Neural progenitor cell (in vitro differentiated cells): ENCODE data around the gene FBXO44. TPM values are rescaled to one million over a fixed set of nuclear protein-coding genes. Genes with fewer than 3 reads are reported as not detected.

Source experiments
- DNase-seq: peaks from one replicate; pipeline ENCODE4 v3.0.0-alpha.2; 2016; ENCODE audit warnings: low spot score
- H2AFZ ChIP-seq: fragments of 200-600 bp; sonication (generic); replicated peaks from 2 replicates; pipeline ENCODE4 v1.6.1; 2016; ENCODE audit warnings: antibody characterized with exemption
- H3F3A ChIP-seq: fragments of 200-600 bp; sonication (generic); 2 replicates; pipeline ENCODE4 v1.6.1; 2016; ENCODE audit warnings: antibody characterized with exemption, low read depth
- H3K27ac ChIP-seq: fragments of 200-600 bp; sonication (generic); 2 replicates; pipeline ENCODE4 v1.5.1; 2016; ENCODE audit warnings: mild to moderate bottlenecking
- H3K27me3 ChIP-seq: fragments of 200-600 bp; sonication (generic); 2 replicates; pipeline ENCODE4 v1.6.1; 2016; ENCODE audit warnings: mild to moderate bottlenecking, moderate library complexity
- H3K36me3 ChIP-seq: fragments of 200-600 bp; sonication (generic); 2 replicates; pipeline ENCODE4 v1.5.1; 2016
- H3K4me1 ChIP-seq: fragments of 200-600 bp; sonication (generic); 2 replicates; pipeline ENCODE4 v1.6.1; 2016; ENCODE audit warnings: mixed run types
- H3K4me2 ChIP-seq: fragments of 200-600 bp; sonication (generic); 2 replicates; pipeline ENCODE4 v1.6.1; 2016
- H3K4me3 ChIP-seq: fragments of 200-600 bp; sonication (generic); 2 replicates; pipeline ENCODE4 v1.5.1; 2016
- H3K79me2 ChIP-seq: fragments of 200-600 bp; sonication (generic); 2 replicates; pipeline ENCODE4 v1.6.1; 2016; ENCODE audit warnings: low read depth
- H3K9ac ChIP-seq: fragments of 200-600 bp; sonication (generic); 2 replicates; pipeline ENCODE4 v1.6.1; 2016
- H3K9me3 ChIP-seq: fragments of 200-600 bp; sonication (generic); 2 replicates; pipeline ENCODE4 v1.5.1; 2016; ENCODE audit warnings: low read depth
- H4K20me1 ChIP-seq: fragments of 200-600 bp; sonication (generic); 2 replicates; pipeline ENCODE4 v1.6.1; 2016; ENCODE audit warnings: low read depth
- H3K27ac Mint-ChIP-seq: 3 replicates; pipeline ENCODE4 v1.8.0; 2021; ENCODE audit warnings: mixed read lengths
- H3K27me3 Mint-ChIP-seq: 2 replicates; pipeline ENCODE4 v1.8.0; 2022; ENCODE audit warnings: low read depth, mild to moderate bottlenecking, inconsistent platforms, moderate library complexity, mixed read lengths; ENCODE audit not compliant: insufficient read depth
- H3K36me3 Mint-ChIP-seq: 3 replicates; pipeline ENCODE4 v1.8.0; 2021; ENCODE audit warnings: mixed read lengths
- H3K4me1 Mint-ChIP-seq: 3 replicates; pipeline ENCODE4 v1.8.0; 2021; ENCODE audit warnings: mixed read lengths
- H3K4me3 Mint-ChIP-seq: 3 replicates; pipeline ENCODE4 v1.8.0; 2021; ENCODE audit warnings: mild to moderate bottlenecking, moderate library complexity, mixed read lengths
- H3K9me3 Mint-ChIP-seq: 3 replicates; pipeline ENCODE4 v1.8.0; 2020; ENCODE audit warnings: mixed read lengths
- EZH2 ChIP-seq: fragments of 200-600 bp; sonication (generic); IDR thresholded peaks from 2 replicates; pipeline ENCODE4 v1.6.1; 2017; ENCODE audit warnings: antibody characterized with exemption, mild to moderate bottlenecking, moderate library complexity
- EZH2phosphoT487 ChIP-seq: fragments of 200-600 bp; sonication (generic); IDR thresholded peaks from 2 replicates; pipeline ENCODE4 v1.6.1; 2017; ENCODE audit warnings: antibody characterized with exemption
- total RNA-seq: library from RNA; depleted of rRNA; stranded (reverse); fragments of >200 nt; gene quantifications from 2 replicates; pipeline ENCODE4 v1.2.3, GENCODE V29; 2015; ENCODE audit warnings: low replicate concordance
- TF ChIP-seq, protein P1 (sequence below): fragments of 200-600 bp; sonication (generic); IDR thresholded peaks from 2 replicates; pipeline ENCODE4 v1.5.1; 2017; ENCODE audit warnings: antibody characterized with exemption, mild to moderate bottlenecking

The FBXO44 gene
- total RNA-seq, 1 donor from 2014 or later, result 5.3 TPM

DNA sequence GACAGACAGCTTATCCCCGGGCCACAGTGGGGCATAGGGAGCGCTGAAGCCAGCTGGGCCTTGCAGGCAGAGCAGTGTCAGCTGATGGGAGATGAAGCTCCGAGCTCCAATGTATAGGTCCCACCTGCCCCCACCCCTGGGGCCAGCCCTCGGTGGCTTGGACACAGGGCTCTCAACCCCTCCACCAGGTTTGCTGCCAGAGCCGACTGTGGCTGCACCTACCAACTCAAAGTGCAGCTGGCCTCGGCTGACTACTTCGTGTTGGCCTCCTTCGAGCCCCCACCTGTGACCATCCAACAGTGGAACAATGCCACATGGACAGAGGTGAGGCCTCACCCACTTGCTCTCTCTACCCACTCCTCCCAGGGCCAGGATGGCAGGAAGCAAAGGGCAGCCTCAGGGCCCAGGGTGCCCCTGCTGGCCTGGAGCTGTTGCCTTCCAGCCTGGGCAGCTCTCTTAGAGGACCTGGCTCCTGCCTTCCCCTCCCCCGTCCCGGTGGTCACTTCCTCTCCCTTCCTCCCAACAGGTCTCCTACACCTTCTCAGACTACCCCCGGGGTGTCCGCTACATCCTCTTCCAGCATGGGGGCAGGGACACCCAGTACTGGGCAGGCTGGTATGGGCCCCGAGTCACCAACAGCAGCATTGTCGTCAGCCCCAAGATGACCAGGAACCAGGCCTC is 18.6 kb downstream of the FBXO44 start:
- Mint-ChIP-seq H3K27me3 (peaks cover 2% of the 10 kb centered on the region), H3K4me1 (peaks cover 5% of the 10 kb centered on the region), H3K4me3 (no peak overlapping the region), H3K36me3 (peaks cover 10% of the 10 kb centered on the region), H3K27ac (no peak overlapping the region), H3K9me3 (no peaks in the 10 kb centered on the region)
- Histone ChIP-seq H3K9ac (no peak overlapping the region), H4K20me1 (peaks cover 19% of the 10 kb centered on the region), H3K9me3 (no peaks in the 10 kb centered on the region), H2AFZ (no peak overlapping the region), H3K4me3 (no peak overlapping the region), H3F3A (no peaks in the 10 kb centered on the region), H3K79me2 (peaks cover 6% of the 10 kb centered on the region), H3K4me2 (no peak overlapping the region), H3K27me3 (no peaks in the 10 kb centered on the region), H3K27ac (no peak overlapping the region), H3K4me1 (no peaks in the 10 kb centered on the region), H3K36me3 (no peaks in the 10 kb centered on the region)
- no peak for TF ChIP-seq EZH2
- TF ChIP-seq EZH2phosphoT487, result no peak
- TF ChIP-seq, protein P1, sequence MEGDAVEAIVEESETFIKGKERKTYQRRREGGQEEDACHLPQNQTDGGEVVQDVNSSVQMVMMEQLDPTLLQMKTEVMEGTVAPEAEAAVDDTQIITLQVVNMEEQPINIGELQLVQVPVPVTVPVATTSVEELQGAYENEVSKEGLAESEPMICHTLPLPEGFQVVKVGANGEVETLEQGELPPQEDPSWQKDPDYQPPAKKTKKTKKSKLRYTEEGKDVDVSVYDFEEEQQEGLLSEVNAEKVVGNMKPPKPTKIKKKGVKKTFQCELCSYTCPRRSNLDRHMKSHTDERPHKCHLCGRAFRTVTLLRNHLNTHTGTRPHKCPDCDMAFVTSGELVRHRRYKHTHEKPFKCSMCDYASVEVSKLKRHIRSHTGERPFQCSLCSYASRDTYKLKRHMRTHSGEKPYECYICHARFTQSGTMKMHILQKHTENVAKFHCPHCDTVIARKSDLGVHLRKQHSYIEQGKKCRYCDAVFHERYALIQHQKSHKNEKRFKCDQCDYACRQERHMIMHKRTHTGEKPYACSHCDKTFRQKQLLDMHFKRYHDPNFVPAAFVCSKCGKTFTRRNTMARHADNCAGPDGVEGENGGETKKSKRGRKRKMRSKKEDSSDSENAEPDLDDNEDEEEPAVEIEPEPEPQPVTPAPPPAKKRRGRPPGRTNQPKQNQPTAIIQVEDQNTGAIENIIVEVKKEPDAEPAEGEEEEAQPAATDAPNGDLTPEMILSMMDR, result no peak
- DNase-seq, result no peak

DNA sequence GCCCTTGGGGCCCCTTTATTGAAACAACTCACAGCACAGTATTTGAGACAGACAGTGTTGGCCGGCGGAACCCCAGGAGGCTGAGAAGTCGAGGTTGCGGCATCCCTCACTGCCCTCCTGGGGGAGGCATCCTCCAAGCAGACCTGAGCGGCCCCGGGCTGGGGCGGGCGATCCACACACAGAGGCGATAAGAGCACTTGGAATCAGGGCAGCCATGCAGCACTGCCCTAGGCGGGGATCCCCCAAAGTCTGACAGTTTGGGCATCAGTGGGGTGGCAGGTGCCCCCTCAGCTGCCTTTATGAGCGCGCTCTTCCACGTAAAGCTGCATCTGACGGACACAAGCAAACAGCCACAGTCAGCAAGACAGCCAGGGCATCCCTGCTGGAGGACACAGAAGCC is 19.8 kb downstream of the FBXO44 start:
- no peak overlapping the region for H3K4me3 Mint-ChIP-seq
- H2AFZ ChIP-seq, result no peak overlapping the region
- H3F3A ChIP-seq, result peaks cover 3% of the 10 kb centered on the region
- no peak overlapping the region for H3K27ac ChIP-seq
- H3K79me2 ChIP-seq, result peaks cover 19% of the 10 kb centered on the region
- H4K20me1 ChIP-seq, result peaks cover 29% of the 10 kb centered on the region
- TF ChIP-seq, protein P1, result no peak
- no peak for TF ChIP-seq EZH2
- TF ChIP-seq EZH2phosphoT487, result no peak
- no peak overlapping the region for H3K9ac ChIP-seq
- no peaks in the 10 kb centered on the region for H3K9me3 Mint-ChIP-seq
- H3K27me3 Mint-ChIP-seq, result peaks cover 2% of the 10 kb centered on the region
- no peak overlapping the region for H3K27ac Mint-ChIP-seq
- no peak for DNase-seq
- peaks cover 4% of the 10 kb centered on the region for H3K4me1 Mint-ChIP-seq
- no peak overlapping the region for H3K4me2 ChIP-seq
- no peaks in the 10 kb centered on the region for H3K36me3 ChIP-seq
- no peak overlapping the region for H3K4me3 ChIP-seq
- no peaks in the 10 kb centered on the region for H3K4me1 ChIP-seq
- H3K36me3 Mint-ChIP-seq, result peaks cover 12% of the 10 kb centered on the region
- no peaks in the 10 kb centered on the region for H3K9me3 ChIP-seq
- H3K27me3 ChIP-seq, result no peaks in the 10 kb centered on the region

DNA sequence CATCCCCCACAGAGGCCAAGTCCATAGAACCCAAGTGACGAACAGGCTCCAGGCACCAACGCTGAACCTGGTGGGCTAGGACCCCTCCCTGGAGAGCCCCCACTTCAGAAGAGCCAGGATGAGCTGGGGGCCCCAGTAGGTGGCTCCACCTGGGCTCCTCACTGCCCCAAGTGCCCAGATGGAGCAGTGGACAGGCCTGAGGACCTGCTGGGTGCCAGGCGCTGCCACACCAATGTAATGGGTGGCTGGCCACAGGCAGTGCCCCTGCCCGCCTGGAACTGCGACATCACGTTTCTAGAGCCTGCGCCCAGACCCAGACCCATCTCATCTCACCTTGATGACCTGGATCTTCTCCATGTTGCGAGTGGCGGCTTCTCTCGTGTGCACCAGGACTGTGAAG is 20.6 kb downstream of the FBXO44 start:
- Histone ChIP-seq H3K9ac (no peak overlapping the region), H3F3A (peaks cover 9% of the 10 kb centered on the region), H4K20me1 (peaks cover 38% of the 10 kb centered on the region), H3K9me3 (no peaks in the 10 kb centered on the region), H3K4me1 (no peaks in the 10 kb centered on the region), H3K36me3 (no peaks in the 10 kb centered on the region), H3K27ac (no peak overlapping the region), H3K4me2 (no peak overlapping the region), H3K27me3 (no peaks in the 10 kb centered on the region), H3K79me2 (peaks cover 27% of the 10 kb centered on the region), H3K4me3 (no peak overlapping the region), H2AFZ (no peak overlapping the region)
- Mint-ChIP-seq H3K4me1 (peaks cover 7% of the 10 kb centered on the region), H3K36me3 (peaks cover 12% of the 10 kb centered on the region), H3K27me3 (peaks cover 2% of the 10 kb centered on the region), H3K4me3 (no peak overlapping the region), H3K9me3 (no peaks in the 10 kb centered on the region), H3K27ac (no peak overlapping the region)
- DNase-seq, result no peak
- no peak for TF ChIP-seq EZH2
- TF ChIP-seq, protein P1, result no peak
- TF ChIP-seq EZH2phosphoT487, result no peak
